22Rv1 (cell line): ENCODE results near the gene HOXA3.

Experiments used
- ZFX ChIP-seq: fragments of 450-650 bp; IDR thresholded peaks from 2 replicates; pipeline ENCODE4 v1.6.1; 2017; ENCODE audit warnings: antibody characterized with exemption, borderline replicate concordance
- TF ChIP-seq, protein P1 (sequence below): fragments of 450-650 bp; IDR thresholded peaks from 2 replicates; pipeline ENCODE4 v1.5.1; 2017; ENCODE audit warnings: mild to moderate bottlenecking

DNA sequence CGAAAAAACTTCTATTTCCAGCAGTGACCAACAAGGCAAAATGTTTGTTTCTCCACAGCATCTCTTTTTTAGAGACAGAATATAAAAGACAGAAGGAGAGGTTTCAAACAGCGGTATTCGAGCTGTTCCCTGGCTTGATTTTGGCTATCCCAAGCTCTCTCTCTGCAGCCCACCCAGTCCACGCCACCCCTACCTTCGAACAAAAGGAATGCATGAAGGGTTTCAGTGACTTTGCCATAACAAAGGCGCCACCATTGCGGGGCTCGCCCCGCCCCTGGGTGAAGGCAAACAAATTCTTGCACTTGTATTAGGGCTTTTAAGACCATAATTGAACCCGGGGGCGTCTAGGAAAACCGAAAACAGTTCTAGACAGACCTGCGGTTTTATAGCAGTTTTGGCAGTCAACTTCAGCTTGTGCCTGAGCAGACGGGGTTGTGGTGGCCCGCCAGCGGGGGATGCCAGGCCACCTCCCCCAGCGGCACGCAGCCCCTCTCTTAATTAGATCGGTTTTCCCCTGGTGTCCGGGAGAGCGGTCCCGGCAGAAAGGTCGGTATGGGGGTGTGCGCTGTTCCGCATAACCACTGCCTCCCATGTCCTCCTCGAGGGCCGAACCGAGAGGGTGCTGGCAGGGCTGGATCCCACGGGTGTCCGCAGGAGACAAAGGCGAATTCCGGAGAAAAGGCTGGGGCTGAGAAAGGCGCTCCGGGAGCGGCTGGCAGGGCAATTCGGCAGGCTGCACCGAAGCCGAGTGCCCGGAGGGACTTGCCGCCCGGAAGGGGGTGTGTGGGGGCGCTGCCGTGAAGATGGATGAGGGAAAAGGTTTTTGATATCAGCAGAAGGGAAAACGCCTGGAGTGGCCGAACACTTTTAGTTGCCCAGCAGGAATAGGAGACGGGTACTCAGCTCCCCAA, 35.3 kb upstream of the HOXA3 start:
- TF ChIP-seq, protein P1, sequence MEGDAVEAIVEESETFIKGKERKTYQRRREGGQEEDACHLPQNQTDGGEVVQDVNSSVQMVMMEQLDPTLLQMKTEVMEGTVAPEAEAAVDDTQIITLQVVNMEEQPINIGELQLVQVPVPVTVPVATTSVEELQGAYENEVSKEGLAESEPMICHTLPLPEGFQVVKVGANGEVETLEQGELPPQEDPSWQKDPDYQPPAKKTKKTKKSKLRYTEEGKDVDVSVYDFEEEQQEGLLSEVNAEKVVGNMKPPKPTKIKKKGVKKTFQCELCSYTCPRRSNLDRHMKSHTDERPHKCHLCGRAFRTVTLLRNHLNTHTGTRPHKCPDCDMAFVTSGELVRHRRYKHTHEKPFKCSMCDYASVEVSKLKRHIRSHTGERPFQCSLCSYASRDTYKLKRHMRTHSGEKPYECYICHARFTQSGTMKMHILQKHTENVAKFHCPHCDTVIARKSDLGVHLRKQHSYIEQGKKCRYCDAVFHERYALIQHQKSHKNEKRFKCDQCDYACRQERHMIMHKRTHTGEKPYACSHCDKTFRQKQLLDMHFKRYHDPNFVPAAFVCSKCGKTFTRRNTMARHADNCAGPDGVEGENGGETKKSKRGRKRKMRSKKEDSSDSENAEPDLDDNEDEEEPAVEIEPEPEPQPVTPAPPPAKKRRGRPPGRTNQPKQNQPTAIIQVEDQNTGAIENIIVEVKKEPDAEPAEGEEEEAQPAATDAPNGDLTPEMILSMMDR = no peak
- no peak for TF ChIP-seq ZFX
